SU-DHL-6 (cell line): ENCODE results near the gene CADPS.

Source experiments
- H2AFZ ChIP-seq: fragments of 200-600 bp; sonication (generic); 2 replicates; pipeline ENCODE4 v1.6.1; 2014; ENCODE audit warnings: low read depth, mild to moderate bottlenecking, moderate library complexity, mixed read lengths, antibody characterized with exemption, low read length; ENCODE audit not compliant: severe bottlenecking
- H3F3A ChIP-seq: fragments of 200-600 bp; shearing (Covaris generic); 2 replicates; pipeline ENCODE4 v1.6.0; 2016; ENCODE audit warnings: antibody characterized with exemption, mild to moderate bottlenecking; ENCODE audit not compliant: insufficient read depth
- H3K27ac ChIP-seq: fragments of 200-600 bp; sonication (generic); 2 replicates; pipeline ENCODE4 v1.5.1; 2016; ENCODE audit warnings: low read depth, mild to moderate bottlenecking, low read length, moderate library complexity, mixed read lengths
- H3K27me3 ChIP-seq: fragments of 200-600 bp; sonication (generic), shearing (Covaris generic); 2 replicates; pipeline ENCODE4 v1.6.0; 2014; ENCODE audit warnings: mild to moderate bottlenecking, low read length
- H3K36me3 ChIP-seq: fragments of 200-600 bp; sonication (generic); 2 replicates; pipeline ENCODE4 v1.6.1; 2014; ENCODE audit warnings: mild to moderate bottlenecking, low read length, mixed read lengths
- H3K4me2 ChIP-seq: fragments of 300-600, 200-600 bp; shearing (Covaris generic), sonication (generic); 2 replicates; pipeline ENCODE4 v1.6.0; 2014; ENCODE audit warnings: low read length, low read depth, mild to moderate bottlenecking; ENCODE audit not compliant: poor library complexity, severe bottlenecking
- H3K4me3 ChIP-seq: fragments of 200-600 bp; sonication (generic); 2 replicates; pipeline ENCODE4 v1.5.1; 2014; ENCODE audit warnings: antibody characterized with exemption, low read length, mild to moderate bottlenecking, mixed read lengths; ENCODE audit not compliant: insufficient read depth, poor library complexity, severe bottlenecking
- H3K79me2 ChIP-seq: fragments of 200-600 bp; sonication (generic); 2 replicates; pipeline ENCODE4 v1.6.1; 2014; ENCODE audit warnings: mild to moderate bottlenecking, low read length, moderate library complexity; ENCODE audit not compliant: insufficient read depth
- H3K9ac ChIP-seq: fragments of 200-600 bp; sonication (generic); 2 replicates; pipeline ENCODE4 v1.7.0; 2014; ENCODE audit warnings: mild to moderate bottlenecking, low read length
- H3K9me2 ChIP-seq: fragments of 200-600 bp; sonication (generic); replicated peaks from 2 replicates; pipeline ENCODE4 v1.6.1; 2014; ENCODE audit warnings: low read length; ENCODE audit not compliant: insufficient read depth
- H3K9me3 ChIP-seq: fragments of 200-600 bp; sonication (generic); 2 replicates; pipeline ENCODE4 v1.6.1; 2014; ENCODE audit warnings: low read length, mixed read lengths; ENCODE audit not compliant: insufficient read depth
- H4K20me1 ChIP-seq: fragments of 200-600 bp; sonication (generic); 2 replicates; pipeline ENCODE4 v1.6.1; 2014; ENCODE audit warnings: low read depth, mild to moderate bottlenecking, antibody characterized with exemption, low read length, moderate library complexity, mixed read lengths
- EZH2phosphoT487 ChIP-seq: fragments of 200-600 bp; sonication (generic), shearing (Covaris generic); conservative IDR thresholded peaks from 2 replicates; pipeline ENCODE4 v1.6.1; 2018; ENCODE audit warnings: mild to moderate bottlenecking, antibody characterized with exemption, low read length, moderate library complexity, mixed read lengths
- TF ChIP-seq, protein P1 (sequence below): fragments of 200-600 bp; sonication (generic); IDR thresholded peaks from one replicate; pipeline ENCODE4 v1.5.1; 2017; ENCODE audit warnings: antibody characterized with exemption, mild to moderate bottlenecking, low read length, moderate library complexity; ENCODE audit not compliant: insufficient read depth, poor library complexity, severe bottlenecking

CADPS gene

DNA sequence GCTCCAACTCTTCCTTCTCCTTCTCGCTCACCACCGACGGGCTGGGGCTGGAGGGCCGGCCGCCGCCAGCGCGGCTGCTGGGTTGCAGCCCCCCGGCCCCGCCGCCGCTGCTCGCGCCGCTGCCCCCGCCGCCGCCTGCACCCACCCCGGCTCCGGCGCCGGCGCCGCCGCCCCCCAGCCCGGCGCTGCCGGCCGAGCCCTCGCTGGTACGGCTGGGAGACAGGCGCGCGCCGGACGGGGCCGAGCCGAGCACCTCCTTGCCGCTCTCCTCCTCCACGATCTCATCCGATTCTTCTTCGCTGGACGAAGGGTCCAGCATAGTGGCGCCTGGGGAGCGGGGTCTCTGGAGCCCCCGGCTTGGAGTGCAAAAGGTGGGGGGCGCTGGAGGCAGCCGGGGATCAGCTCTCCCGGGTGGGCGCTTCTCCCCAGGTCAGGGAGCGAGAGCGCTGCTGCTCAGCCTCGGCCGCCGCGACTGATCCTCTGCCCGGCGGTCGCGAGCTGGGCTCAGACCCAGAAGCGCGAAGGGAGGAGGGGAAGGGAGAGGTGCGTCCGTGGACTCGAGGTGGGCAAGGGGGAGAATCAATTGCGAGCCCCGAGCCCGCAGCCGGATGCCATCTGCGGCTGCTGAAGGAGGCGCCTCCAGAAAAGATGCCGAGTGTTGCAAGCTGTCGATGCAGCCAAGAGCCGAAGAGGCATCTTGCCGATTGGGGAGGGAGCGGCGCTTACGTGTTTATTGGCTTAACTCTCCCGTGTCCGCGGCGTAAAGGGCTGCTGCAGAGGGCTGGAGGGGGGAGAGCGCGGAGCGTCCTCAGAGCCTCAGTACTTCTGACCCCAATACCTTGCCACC is at the start of gene CADPS:
CADPS (minus strand) TSS at position 706 of the 847 bp plus-strand sequence; CDS start at position 319, 387 bp downstream.
- H2AFZ ChIP-seq, result peak within 1 kb of the TSS; percentile 81
- TF ChIP-seq, protein P1, sequence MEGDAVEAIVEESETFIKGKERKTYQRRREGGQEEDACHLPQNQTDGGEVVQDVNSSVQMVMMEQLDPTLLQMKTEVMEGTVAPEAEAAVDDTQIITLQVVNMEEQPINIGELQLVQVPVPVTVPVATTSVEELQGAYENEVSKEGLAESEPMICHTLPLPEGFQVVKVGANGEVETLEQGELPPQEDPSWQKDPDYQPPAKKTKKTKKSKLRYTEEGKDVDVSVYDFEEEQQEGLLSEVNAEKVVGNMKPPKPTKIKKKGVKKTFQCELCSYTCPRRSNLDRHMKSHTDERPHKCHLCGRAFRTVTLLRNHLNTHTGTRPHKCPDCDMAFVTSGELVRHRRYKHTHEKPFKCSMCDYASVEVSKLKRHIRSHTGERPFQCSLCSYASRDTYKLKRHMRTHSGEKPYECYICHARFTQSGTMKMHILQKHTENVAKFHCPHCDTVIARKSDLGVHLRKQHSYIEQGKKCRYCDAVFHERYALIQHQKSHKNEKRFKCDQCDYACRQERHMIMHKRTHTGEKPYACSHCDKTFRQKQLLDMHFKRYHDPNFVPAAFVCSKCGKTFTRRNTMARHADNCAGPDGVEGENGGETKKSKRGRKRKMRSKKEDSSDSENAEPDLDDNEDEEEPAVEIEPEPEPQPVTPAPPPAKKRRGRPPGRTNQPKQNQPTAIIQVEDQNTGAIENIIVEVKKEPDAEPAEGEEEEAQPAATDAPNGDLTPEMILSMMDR, result no peak
- no peak for TF ChIP-seq EZH2phosphoT487
- peak within 1 kb of the TSS; percentile 84 for H3K9ac ChIP-seq
- H4K20me1 ChIP-seq, result no peaks in the 10 kb centered on the region
- peaks cover 12% of the 10 kb centered on the region for H3F3A ChIP-seq
- H3K27me3 ChIP-seq, result no peaks in the 10 kb centered on the region
- no peaks in the 10 kb centered on the region for H3K9me2 ChIP-seq
- peak within 1 kb of the TSS; percentile 70 for H3K4me3 ChIP-seq
- H3K79me2 ChIP-seq, result no peaks in the 10 kb centered on the region
- H3K36me3 ChIP-seq, result no peaks in the 10 kb centered on the region
- peak within 1 kb of the TSS; percentile 84 for H3K4me2 ChIP-seq
- H3K27ac ChIP-seq, result peak within 1 kb of the TSS; percentile 90
- H3K9me3 ChIP-seq, result no peaks in the 10 kb centered on the region

DNA sequence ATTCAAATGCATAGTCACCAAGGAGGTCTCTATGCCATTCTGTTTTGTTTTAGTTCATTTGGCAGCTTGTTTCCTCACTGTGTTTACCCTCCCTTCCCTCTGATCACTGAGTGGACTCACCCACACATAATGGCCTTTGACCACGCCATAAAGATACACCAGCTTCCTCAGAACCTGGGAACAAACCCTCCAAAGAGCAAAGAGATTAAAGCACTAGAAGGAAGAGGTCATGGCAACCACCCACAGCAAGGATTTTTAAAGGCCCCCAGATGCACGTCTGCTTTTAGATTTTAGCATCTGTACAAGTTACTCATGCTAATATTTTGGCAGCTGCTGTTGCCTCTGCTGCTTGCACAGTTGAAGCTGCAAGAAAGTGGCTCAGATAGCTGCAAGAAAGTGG is 47.9 kb upstream of the CADPS start:
- no peak overlapping the region for H3K4me2 ChIP-seq
- TF ChIP-seq EZH2phosphoT487, result no peak
- TF ChIP-seq, protein P1, result no peak

DNA sequence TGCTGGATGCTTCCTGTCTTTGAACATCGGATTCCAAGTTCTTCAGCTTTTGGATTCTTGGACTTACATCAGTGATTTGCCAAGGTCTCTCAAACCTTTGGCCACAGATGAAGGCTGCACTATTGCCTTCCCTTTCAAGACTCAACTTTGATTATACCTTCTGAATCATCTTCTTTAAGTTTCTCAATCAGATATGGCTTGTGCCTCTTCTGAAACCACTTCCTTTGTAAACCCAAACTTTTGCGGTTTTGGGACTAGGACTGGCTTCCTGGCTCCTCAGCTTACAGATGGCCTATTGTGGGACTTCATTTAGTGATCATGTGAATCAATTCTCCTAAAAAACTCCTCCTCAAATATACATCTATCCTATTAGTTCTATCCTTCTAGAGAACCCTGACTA is 47.1 kb upstream of the CADPS start:
- Histone ChIP-seq H4K20me1 (no peaks in the 10 kb centered on the region), H3F3A (no peaks in the 10 kb centered on the region), H2AFZ (no peak overlapping the region), H3K79me2 (no peaks in the 10 kb centered on the region), H3K9me2 (no peaks in the 10 kb centered on the region), H3K9me3 (no peaks in the 10 kb centered on the region), H3K4me3 (no peak overlapping the region), H3K4me2 (no peak overlapping the region), H3K27me3 (no peaks in the 10 kb centered on the region), H3K9ac (no peak overlapping the region), H3K36me3 (no peaks in the 10 kb centered on the region), H3K27ac (no peak overlapping the region)
- TF ChIP-seq, protein P1, result no peak
- no peak for TF ChIP-seq EZH2phosphoT487

More for the DNA sequence above, 47.9 kb upstream of the CADPS start:
- Histone ChIP-seq H3K36me3 (no peaks in the 10 kb centered on the region), H3K79me2 (no peaks in the 10 kb centered on the region), H3K27me3 (no peaks in the 10 kb centered on the region), H2AFZ (no peak overlapping the region), H3F3A (no peaks in the 10 kb centered on the region), H3K4me3 (no peak overlapping the region), H3K9me2 (no peaks in the 10 kb centered on the region), H3K9ac (no peak overlapping the region), H3K9me3 (no peaks in the 10 kb centered on the region), H3K27ac (no peak overlapping the region), H4K20me1 (no peaks in the 10 kb centered on the region)
